GM23248 (cell line): ENCODE measurements around the gene LILRB5. TPM values are rescaled to one million over a fixed set of nuclear protein-coding genes. Genes with fewer than 3 reads are reported as not detected.
"Not testable (repeated sequence)": the region's sequence is repeated elsewhere in the genome, so short reads cannot be mapped to it uniquely, and the experiment has no call there.

Experiments used
- DNase-seq: peaks from one replicate; pipeline ENCODE4 v3.0.0-alpha.2; 2015
- H2AFZ ChIP-seq: fragments of 200-600 bp; sonication (generic); 2 replicates; pipeline ENCODE4 v1.6.1; 2016; ENCODE audit warnings: antibody characterized with exemption
- H3F3A ChIP-seq: fragments of 200-600 bp; sonication (generic); 2 replicates; pipeline ENCODE4 v1.6.1; 2016; ENCODE audit warnings: mild to moderate bottlenecking, antibody characterized with exemption, mixed run types; ENCODE audit not compliant: insufficient read depth
- H3K27ac ChIP-seq: fragments of 200-600 bp; sonication (generic); 2 replicates; pipeline ENCODE4 v1.5.1; 2016; ENCODE audit warnings: mild to moderate bottlenecking
- H3K27me3 ChIP-seq: fragments of 200-600 bp; sonication (generic); replicated peaks from 2 replicates; pipeline ENCODE4 v1.6.1; 2016; ENCODE audit warnings: mild to moderate bottlenecking; ENCODE audit not compliant: insufficient read depth
- H3K36me3 ChIP-seq: fragments of 200-600 bp; sonication (generic); 2 replicates; pipeline ENCODE4 v1.6.1; 2016; ENCODE audit warnings: low read depth, mild to moderate bottlenecking
- H3K4me1 ChIP-seq: fragments of 200-600 bp; sonication (generic); 2 replicates; pipeline ENCODE4 v1.6.1; 2016; ENCODE audit warnings: mild to moderate bottlenecking; ENCODE audit not compliant: insufficient read depth
- H3K4me2 ChIP-seq: fragments of 200-600 bp; sonication (generic); one replicate; pipeline ENCODE4 v1.6.1; 2016; ENCODE audit warnings: mild to moderate bottlenecking; ENCODE audit not compliant: unreplicated experiment
- H3K4me3 ChIP-seq: fragments of 200-600 bp; sonication (generic); 2 replicates; pipeline ENCODE4 v1.5.1; 2016; ENCODE audit warnings: mild to moderate bottlenecking
- H3K79me2 ChIP-seq: fragments of 200-600 bp; sonication (generic); 2 replicates; pipeline ENCODE4 v1.6.1; 2016; ENCODE audit warnings: mild to moderate bottlenecking; ENCODE audit not compliant: insufficient read depth
- H3K9ac ChIP-seq: fragments of 200-600 bp; sonication (generic); 2 replicates; pipeline ENCODE4 v1.6.1; 2016; ENCODE audit warnings: mild to moderate bottlenecking
- H3K9me2 ChIP-seq: fragments of 200-600 bp; sonication (generic); 2 replicates; pipeline ENCODE4 v1.6.1; 2016; ENCODE audit warnings: mixed run types, mild to moderate bottlenecking, moderate library complexity; ENCODE audit not compliant: insufficient read depth
- H3K9me3 ChIP-seq: fragments of 200-600 bp; sonication (generic); one replicate; pipeline ENCODE4 v1.6.1; 2017; ENCODE audit warnings: low read depth
- H4K20me1 ChIP-seq: fragments of 200-600 bp; sonication (generic); 2 replicates; pipeline ENCODE4 v1.6.0; 2016; ENCODE audit not compliant: insufficient read depth
- EZH2 ChIP-seq: fragments of 200-600 bp; sonication (generic); IDR thresholded peaks from 2 replicates; pipeline ENCODE4 v1.6.1; 2018; ENCODE audit warnings: antibody characterized with exemption, mild to moderate bottlenecking; ENCODE audit not compliant: insufficient read depth, poor library complexity, severe bottlenecking
- EZH2phosphoT487 ChIP-seq: fragments of 200-600 bp; sonication (generic); IDR thresholded peaks from 2 replicates; pipeline ENCODE4 v1.6.1; 2018; ENCODE audit warnings: antibody characterized with exemption, moderate library complexity, mild to moderate bottlenecking, low read depth; ENCODE audit not compliant: insufficient read depth
- WGBS, 2 experiments: methylation state at CpG; one replicate each; pipeline ENCODE4 v1.1.6; 2015 to 2017; ENCODE audit warnings: low lambda C conversion rate in 2 of 2, low coverage in 1 of 2; ENCODE audit errors: missing lambda C conversion rate in 2 of 2; 5-methylcytosine and 5-hydroxymethylcytosine counted together
- in situ Hi-C: fragments of 300-500 bp; cut with MboI; formaldehyde crosslinking; loops from 2 replicates; pipeline ENCODE4 v1.15.0; 2020
- polyA plus RNA-seq: library from polyadenylated mRNA; unstranded; fragments of >200 nt; fragmentation: Nextera tagmentation; extraction: Ambion mirVana; gene quantifications from 2 replicates; pipeline ENCODE4 v1.2.1, GENCODE V29; 2016
- total RNA-seq: library from RNA; depleted of rRNA; stranded (reverse); fragments of >200 nt; shearing (Covaris generic); gene quantifications from 2 replicates; pipeline ENCODE4 v1.2.3, GENCODE V29; 2014

Gene LILRB5
- total and polyA plus RNA-seq, 2 experiments from 2014 or later, result not detected

DNA sequence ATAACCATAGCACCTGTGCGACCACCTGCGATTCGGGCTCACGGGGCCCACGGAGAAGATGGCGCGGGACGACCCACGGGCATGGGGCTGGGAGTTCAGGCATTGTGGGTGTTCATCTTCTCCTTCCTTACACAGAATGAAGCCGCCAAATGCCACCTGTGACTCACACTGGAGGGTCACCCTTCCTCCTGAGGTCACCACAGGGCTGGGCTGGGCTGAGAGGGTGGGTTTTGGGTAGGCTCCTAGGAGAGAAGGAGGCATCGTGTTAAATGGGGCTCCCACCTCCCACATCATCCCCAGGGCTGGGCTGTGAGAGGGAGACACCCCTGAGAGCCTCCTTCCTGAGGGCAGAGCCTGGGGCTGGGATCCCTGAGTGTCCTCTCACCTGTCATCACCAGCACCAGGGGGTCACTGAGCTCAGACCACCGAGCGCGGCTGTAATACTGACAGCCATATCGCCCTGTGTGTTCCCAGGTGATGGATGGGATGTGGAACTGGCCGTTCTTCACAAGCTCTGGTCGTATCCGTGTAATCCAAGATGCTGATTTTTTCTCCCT is 22.4 kb upstream of the LILRB5 start:
- H3K9me3 ChIP-seq, result no peaks in the 10 kb centered on the region
- no peaks in the 10 kb centered on the region for H4K20me1 ChIP-seq
- H2AFZ ChIP-seq, result no peak overlapping the region
- no peaks in the 10 kb centered on the region for H3F3A ChIP-seq
- peaks cover under 1% of the 10 kb centered on the region for H3K27me3 ChIP-seq
- no peaks in the 10 kb centered on the region for H3K79me2 ChIP-seq
- no peak overlapping the region for H3K4me2 ChIP-seq
- H3K9me2 ChIP-seq, result no peaks in the 10 kb centered on the region
- H3K36me3 ChIP-seq, result no peaks in the 10 kb centered on the region
- no peak for DNase-seq
- H3K9ac ChIP-seq, result no peak overlapping the region
- H3K27ac ChIP-seq, result no peak overlapping the region
- TF ChIP-seq EZH2, result no peak
- no peak for TF ChIP-seq EZH2phosphoT487
- H3K4me1 ChIP-seq, result no peaks in the 10 kb centered on the region
- H3K4me3 ChIP-seq, result no peak overlapping the region
- 36 to 43% methylated on average over 18 of the region's 18 CpGs for WGBS, 2 experiments
- in situ Hi-C loops, result no loop called here

DNA sequence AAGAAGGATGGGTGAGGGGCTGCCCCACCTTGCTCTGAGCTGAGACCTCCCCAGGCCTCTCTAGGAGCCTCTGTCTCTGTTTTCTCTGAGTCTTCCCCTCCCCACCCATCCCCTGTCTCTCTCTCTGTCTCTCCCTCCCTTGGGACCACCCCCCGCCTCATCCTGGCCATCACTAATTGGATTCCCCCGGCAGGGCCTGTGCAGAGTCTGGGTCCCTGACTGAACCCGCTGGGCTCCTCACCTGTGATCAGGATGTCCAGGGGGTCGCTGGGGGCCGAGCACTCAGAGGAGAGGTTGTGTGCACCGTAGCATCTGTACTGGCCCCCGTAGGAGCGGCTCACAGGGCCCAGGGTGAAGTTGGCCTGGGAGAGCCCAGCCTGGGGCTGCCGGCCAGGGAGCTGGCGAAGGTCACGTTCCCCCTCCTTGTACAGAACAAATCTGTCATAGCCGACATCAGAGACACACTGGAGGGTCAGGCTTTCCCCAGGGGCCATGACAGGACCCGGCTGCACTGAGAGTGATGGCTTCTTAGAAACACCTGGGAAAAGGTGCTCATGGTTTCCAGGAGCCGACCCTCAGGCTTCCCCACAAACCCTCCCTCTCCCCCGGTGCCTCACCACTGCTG is 21.6 kb upstream of the LILRB5 start:
- not testable (repeated sequence) for H3K27me3 ChIP-seq, H3K79me2 ChIP-seq
- 26 to 36% methylated on average over 9 to 15 of the region's 15 CpGs for WGBS, 2 experiments

DNA sequence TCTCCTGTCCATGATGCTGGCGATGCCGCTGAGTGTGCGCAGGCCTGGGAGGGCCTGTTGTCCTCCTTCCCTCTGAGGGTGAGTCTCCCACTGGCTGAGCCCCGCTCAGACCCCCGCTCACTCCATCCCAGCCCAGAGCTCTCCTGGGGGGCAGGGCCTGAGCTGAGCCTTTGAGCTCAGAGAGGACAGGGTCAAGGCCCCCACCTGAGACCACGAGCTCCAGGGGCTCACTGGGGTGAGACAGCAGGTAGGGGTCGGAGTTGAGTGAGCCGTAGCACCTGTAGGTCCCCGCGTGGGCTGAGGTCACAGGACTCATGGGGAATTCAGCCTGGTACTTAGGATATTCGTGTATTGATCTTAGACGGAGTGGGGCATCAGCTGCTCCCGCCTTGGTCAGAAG is 21.0 kb upstream of the LILRB5 start:
- H3K27ac ChIP-seq, H4K20me1 ChIP-seq, H3K9me2 ChIP-seq, H3K9me3 ChIP-seq, H3K9ac ChIP-seq, in situ Hi-C loops, H3K79me2 ChIP-seq, H3K4me2 ChIP-seq, H3K27me3 ChIP-seq, H2AFZ ChIP-seq, H3K36me3 ChIP-seq, H3K4me1 ChIP-seq, DNase-seq, H3K4me3 ChIP-seq, H3F3A ChIP-seq: not testable (repeated sequence)
- 51 to 59% methylated on average over 13 of the region's 13 CpGs for WGBS, 2 experiments

More for the DNA sequence above, 21.6 kb upstream of the LILRB5 start:
- H3K36me3 ChIP-seq, H3K9me3 ChIP-seq, H3K4me3 ChIP-seq, H3K4me1 ChIP-seq, H3F3A ChIP-seq, DNase-seq, H2AFZ ChIP-seq, H3K9me2 ChIP-seq, in situ Hi-C loops, H3K27ac ChIP-seq, H3K9ac ChIP-seq, H4K20me1 ChIP-seq, H3K4me2 ChIP-seq: not testable (repeated sequence)

GRCh38 chr19:54277111-54277615 is 20.1 kb upstream of the LILRB5 start:
- H3F3A ChIP-seq, H3K4me3 ChIP-seq, H3K9me2 ChIP-seq, H3K27ac ChIP-seq, H3K79me2 ChIP-seq, in situ Hi-C loops, H3K36me3 ChIP-seq, H3K4me1 ChIP-seq, H3K9ac ChIP-seq, H4K20me1 ChIP-seq, DNase-seq, H3K9me3 ChIP-seq, H3K4me2 ChIP-seq, H2AFZ ChIP-seq, H3K27me3 ChIP-seq: not testable (repeated sequence)
- 38 to 51% methylated on average over 9 to 14 of the region's 15 CpGs for WGBS, 2 experiments

GRCh38 chr19:54275951-54276350 is 18.9 kb upstream of the LILRB5 start:
- TF ChIP-seq EZH2 (no peak), EZH2phosphoT487 (no peak)
- no peaks in the 10 kb centered on the region for H3K9me2 ChIP-seq
- no peaks in the 10 kb centered on the region for H4K20me1 ChIP-seq
- no peaks in the 10 kb centered on the region for H3K9me3 ChIP-seq
- H3K27ac ChIP-seq, result no peak overlapping the region
- H3K4me3 ChIP-seq, result no peak overlapping the region
- no peak overlapping the region for H3K9ac ChIP-seq
- in situ Hi-C loops, result no loop called here
- peaks cover 9% of the 10 kb centered on the region for H3K27me3 ChIP-seq
- no peaks in the 10 kb centered on the region for H3K4me1 ChIP-seq
- H3F3A ChIP-seq, result no peaks in the 10 kb centered on the region
- DNase-seq, result no peak
- H3K79me2 ChIP-seq, result no peaks in the 10 kb centered on the region
- WGBS, 2 experiments, result 28 to 39% methylated on average over 7 to 9 of the region's 9 CpGs
- no peaks in the 10 kb centered on the region for H3K36me3 ChIP-seq
- no peak overlapping the region for H3K4me2 ChIP-seq
- no peak overlapping the region for H2AFZ ChIP-seq

DNA sequence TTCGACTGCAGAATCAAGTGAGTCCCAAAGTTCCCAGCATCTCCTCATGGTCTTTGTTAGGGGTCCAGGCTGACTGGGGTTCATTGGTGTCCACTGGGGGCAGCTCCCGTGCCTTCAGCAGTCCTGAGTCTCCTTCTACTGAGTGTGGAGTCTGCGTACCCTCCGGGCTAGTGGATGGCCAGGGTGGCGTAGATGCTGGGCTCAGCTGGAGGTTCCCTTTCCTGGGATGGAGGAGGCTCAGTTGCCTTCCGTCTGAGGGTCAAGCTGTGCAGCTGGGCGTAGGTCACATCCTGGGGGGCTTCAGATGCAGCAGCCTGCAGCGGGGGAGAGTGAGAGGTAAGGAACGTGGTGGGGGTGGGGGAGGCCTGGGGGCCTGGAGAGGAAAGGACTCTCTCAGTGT is 17.4 kb upstream of the LILRB5 start:
- in situ Hi-C loops, H3K36me3 ChIP-seq, H3K9me2 ChIP-seq, H3K9me3 ChIP-seq, DNase-seq, H3K9ac ChIP-seq, H3K4me1 ChIP-seq, H3K27ac ChIP-seq, H4K20me1 ChIP-seq, H3K4me3 ChIP-seq, H3F3A ChIP-seq, H3K27me3 ChIP-seq, H2AFZ ChIP-seq, H3K4me2 ChIP-seq, H3K79me2 ChIP-seq: not testable (repeated sequence)
- 25 to 26% methylated on average over 7 to 9 of the region's 9 CpGs for WGBS, 2 experiments
